Spleen (tissue), 7 donors: ENCODE measurements around the gene RIC1.
"Not testable (repeated sequence)": the region's sequence is repeated elsewhere in the genome, so short reads cannot be mapped to it uniquely, and the experiment has no call there.

ENCODE experiments used
- CTCF ChIP-seq, 11 experiments: fragments of 200-600 bp in 7 of 11; fragments of 450-650 bp in 4 of 11; sonication (generic) in 4 of 11; IDR thresholded peaks in 8 of 11; conservative IDR thresholded peaks in 3 of 11; 1 replicate in 7 of 11; 2 replicates in 4 of 11; pipeline versions ENCODE4 v1.4.0 to v1.8.0; 2016 to 2021; ENCODE audit warnings: antibody characterized with exemption in 11 of 11, inconsistent platforms in 4 of 11, mild to moderate bottlenecking in 1 of 11
- POLR2A ChIP-seq, 3 donors: fragments of 450-650 bp; IDR thresholded peaks; one replicate each; pipeline ENCODE4 v1.5.1; 2017; ENCODE audit warnings: antibody characterized with exemption in 3 of 3, mild to moderate bottlenecking in 1 of 3
- POLR2AphosphoS5 ChIP-seq, 3 donors: sonication (generic); formaldehyde crosslinking; IDR thresholded peaks; one replicate each; pipeline ENCODE4 v1.5.1; 2017; ENCODE audit warnings: antibody characterized with exemption in 3 of 3
- donor health status: DM: no; HTN: no; CAD: no; lungs with moderate emphysema.
- donor health status: DM: no; HTN: no; CAD: no.
- donor health status: DM: no; HTN: no; CAD: no.

GRCh38 chr9:5717434-5717833, 88.5 kb downstream of the RIC1 start:
- not testable (repeated sequence) for TF ChIP-seq CTCF (IDR thresholded peaks at IDR 0.05 in 8 of 11, conservative IDR thresholded peaks at IDR 0.05 in 3 of 11); POLR2A (IDR thresholded peaks at IDR 0.05)
- TF ChIP-seq POLR2AphosphoS5 (IDR thresholded peaks at IDR 0.05): peak in 1 of 3 donors; percentile 9
